Thymus (tissue), 11 donors: ENCODE results near the gene TMEM184A. TPM values are rescaled to one million over a fixed set of nuclear protein-coding genes. Genes with fewer than 3 reads are reported as not detected.
A peak's percentile ranks its signal among the peaks of the same experiment; 100 is the strongest.

Source experiments
- DNase-seq, 9 donors: peaks; one replicate each; pipeline ENCODE4 v3.0.0-alpha.2; 2013; ENCODE audit warnings: low spot score in 9 of 9, low read depth in 6 of 9, missing footprints in 1 of 9
- H3K27ac ChIP-seq, 2 donors: one replicate each; pipeline ENCODE4 v1.5.1; 2013; ENCODE audit warnings: control low read depth in 1 of 2, low read depth in 1 of 2, low read length in 1 of 2, mild to moderate bottlenecking in 1 of 2, moderate library complexity in 1 of 2
- H3K27me3 ChIP-seq, 2 donors: one replicate each; pipeline ENCODE4 v1.5.1; 2013; ENCODE audit warnings: low read length in 1 of 2; ENCODE audit not compliant: control insufficient read depth in 2 of 2, insufficient read depth in 1 of 2
- H3K36me3 ChIP-seq, 2 donors: one replicate each; pipeline ENCODE4 v1.5.1; 2013; ENCODE audit warnings: low read length in 1 of 2, mild to moderate bottlenecking in 1 of 2, moderate library complexity in 1 of 2; ENCODE audit not compliant: control insufficient read depth in 2 of 2, insufficient read depth in 2 of 2
- H3K4me1 ChIP-seq, 2 donors: one replicate each; pipeline ENCODE4 v1.5.1; 2013; ENCODE audit warnings: low read length in 2 of 2; ENCODE audit not compliant: control insufficient read depth in 2 of 2, insufficient read depth in 2 of 2
- H3K4me3 ChIP-seq, 2 donors: one replicate each; pipeline ENCODE4 v1.5.1; 2013; ENCODE audit warnings: low read length in 2 of 2, control low read depth in 1 of 2, mild to moderate bottlenecking in 1 of 2
- H3K9me3 ChIP-seq, 2 donors: one replicate each; pipeline ENCODE4 v1.5.1; 2013; ENCODE audit warnings: low read length in 1 of 2, mild to moderate bottlenecking in 1 of 2; ENCODE audit not compliant: control insufficient read depth in 2 of 2, insufficient read depth in 1 of 2
- WGBS: extraction: QIAGEN DNeasy Blood & Tissue Kit; methylation state at CpG from one replicate; pipeline ENCODE4 v1.1.7; 2013; 5-methylcytosine and 5-hydroxymethylcytosine counted together
- polyA plus RNA-seq: library from polyadenylated mRNA; stranded (reverse); fragments of 200-250 nt; gene quantifications from one replicate; pipeline ENCODE4 v1.2.3, GENCODE V29; 2013
- total RNA-seq: library from RNA; stranded (reverse); fragments of 120-200 nt; gene quantifications from one replicate; pipeline ENCODE4 v1.2.4, GENCODE V29; 2013
- donor health status: healthy.

Gene TMEM184A
- total and polyA plus RNA-seq, 2 donors = 0.47 to 5.6 TPM

DNA sequence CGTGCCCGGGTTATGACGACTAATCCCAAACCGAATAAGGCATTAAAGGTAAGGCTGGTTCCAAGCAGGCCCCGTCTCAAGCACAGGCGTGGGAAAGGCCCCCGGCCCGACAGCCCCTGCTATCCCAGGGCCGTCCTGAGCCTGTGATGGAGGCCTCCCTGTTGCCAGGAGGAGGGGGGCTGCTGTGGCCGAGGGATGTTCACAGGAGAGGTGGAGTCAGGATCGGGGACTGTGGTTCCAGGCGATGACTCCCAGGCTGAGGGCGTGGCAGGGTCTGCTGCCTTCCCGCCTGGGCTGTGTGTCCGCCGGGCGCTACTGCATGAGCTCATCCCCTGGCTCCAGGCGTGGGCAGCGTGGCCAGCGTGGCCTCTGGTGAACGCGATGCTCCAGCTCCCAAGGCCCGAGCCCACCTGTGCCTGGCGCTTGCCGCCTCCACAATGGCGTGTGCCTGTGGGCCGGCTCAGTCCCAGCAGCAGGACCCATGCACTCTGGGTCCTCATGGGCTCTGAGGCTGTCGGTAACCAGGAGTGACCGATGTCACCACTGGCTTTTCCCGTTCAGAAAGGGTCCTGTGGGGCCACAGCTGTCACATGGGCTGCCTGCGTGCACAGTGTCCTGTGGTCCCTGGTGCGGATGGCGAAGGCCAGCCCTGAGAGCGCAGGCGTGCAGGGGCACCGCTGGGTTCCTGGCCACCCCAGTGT, 16.7 kb downstream of the TMEM184A start:
- peaks cover 0 to 3% of the 10 kb centered on the region in 2 donors for H3K9me3 ChIP-seq
- H3K4me3 ChIP-seq = no peak overlapping the region
- no peak for DNase-seq
- no peak overlapping the region for H3K27ac ChIP-seq
- H3K27me3 ChIP-seq = peaks cover 0 to 6% of the 10 kb centered on the region in 2 donors
- H3K4me1 ChIP-seq = peaks cover 6 to 38% of the 10 kb centered on the region in 2 donors
- peaks cover 97 to 100% of the 10 kb centered on the region in 2 donors for H3K36me3 ChIP-seq
- 95% methylated on average over 36 of the region's 36 CpGs for WGBS

DNA sequence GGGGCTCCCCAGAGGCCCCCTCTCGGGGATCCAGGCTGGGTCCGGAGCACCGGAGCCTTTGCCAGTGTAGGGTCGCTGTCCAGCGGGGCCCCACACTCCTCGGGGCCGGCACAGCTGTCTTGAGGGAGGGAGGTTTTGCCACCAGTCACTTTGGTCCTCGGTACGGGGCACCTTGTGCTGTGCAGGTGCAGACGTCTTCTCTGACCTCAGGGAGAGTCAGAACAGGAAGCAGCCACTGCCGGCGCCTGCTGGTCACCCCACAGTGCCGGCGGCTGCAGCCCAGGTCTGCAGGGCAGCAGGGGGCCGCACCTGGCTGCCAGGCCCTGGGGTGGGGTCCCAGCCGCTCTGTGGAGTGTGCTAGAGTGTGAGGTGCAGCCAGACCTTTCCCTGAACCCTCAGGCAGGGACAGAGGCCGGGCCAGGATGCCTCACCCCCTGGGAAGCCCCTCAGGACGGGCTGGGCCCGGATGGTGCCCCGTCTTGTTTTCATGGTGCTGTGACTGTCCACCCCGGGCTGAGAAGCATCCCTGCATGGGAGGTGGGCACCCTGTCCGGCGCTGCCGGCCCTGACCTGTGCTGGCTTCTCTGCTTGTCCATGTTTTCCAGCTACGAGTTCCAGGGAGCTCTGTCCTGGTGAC, 17.3 kb downstream of the TMEM184A start:
- peaks cover 0 to 3% of the 10 kb centered on the region in 2 donors for H3K9me3 ChIP-seq
- no peak overlapping the region for H3K4me3 ChIP-seq
- peaks cover 0 to 8% of the 10 kb centered on the region in 2 donors for H3K27me3 ChIP-seq
- 87% methylated on average over 25 of the region's 25 CpGs for WGBS
- DNase-seq = no peak
- H3K27ac ChIP-seq = no peak overlapping the region
- H3K36me3 ChIP-seq = peaks cover 97 to 100% of the 10 kb centered on the region in 2 donors
- H3K4me1 ChIP-seq = peaks cover 12 to 45% of the 10 kb centered on the region in 2 donors

DNA sequence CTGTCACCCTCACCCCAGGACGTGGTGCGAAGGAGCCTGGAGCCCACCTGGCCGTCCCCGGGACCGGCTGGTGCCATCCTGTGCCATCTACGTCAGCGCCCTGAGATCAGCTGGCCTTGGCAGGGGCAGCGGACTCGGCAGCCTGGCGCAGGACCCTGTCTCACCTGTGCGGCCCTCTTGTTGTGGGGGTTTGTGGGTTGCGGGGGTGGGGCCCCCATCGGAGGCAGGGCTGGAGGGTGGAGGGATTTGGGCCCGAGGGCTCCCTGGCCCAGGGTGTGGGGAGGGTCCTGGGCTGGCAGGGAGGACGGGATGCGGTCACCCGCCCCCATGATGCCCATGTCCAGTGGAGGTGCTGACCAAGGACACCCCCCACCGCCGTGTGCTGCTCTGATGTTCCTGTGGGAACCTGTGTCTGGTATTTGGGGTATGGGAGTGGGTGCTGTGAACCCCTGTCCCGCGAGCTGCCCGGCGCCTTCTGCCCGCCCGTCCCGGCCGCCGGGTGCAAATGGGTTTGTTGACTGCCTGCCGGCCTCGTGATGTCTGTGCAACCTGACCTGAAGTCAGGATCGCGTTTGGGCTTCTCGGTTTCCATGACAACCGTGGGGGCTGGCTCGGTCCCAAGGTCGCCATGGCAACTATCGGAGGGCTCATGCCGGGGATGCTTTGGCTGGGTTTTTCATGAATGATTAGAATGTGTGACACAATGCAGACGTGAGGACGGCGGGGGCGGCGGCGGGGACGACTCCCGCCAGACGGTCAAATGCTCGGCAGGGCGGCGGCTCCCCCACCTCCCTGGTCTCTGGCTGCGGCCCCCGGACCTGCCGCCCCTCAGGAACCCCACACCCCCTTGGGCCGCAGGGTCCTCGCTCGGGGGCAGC, 18.2 kb downstream of the TMEM184A start:
- 91% methylated on average over 56 of the region's 56 CpGs for WGBS
- Histone ChIP-seq H3K4me1 (peaks cover 17 to 54% of the 10 kb centered on the region in 2 donors), H3K27me3 (peaks cover 0 to 8% of the 10 kb centered on the region in 2 donors), H3K27ac (peak overlapping the region; percentile 24 to 74), H3K4me3 (no peak overlapping the region), H3K36me3 (peaks cover 99% of the 10 kb centered on the region in 2 donors), H3K9me3 (peaks cover 0 to 10% of the 10 kb centered on the region in 2 donors)
- DNase-seq = no peak

DNA sequence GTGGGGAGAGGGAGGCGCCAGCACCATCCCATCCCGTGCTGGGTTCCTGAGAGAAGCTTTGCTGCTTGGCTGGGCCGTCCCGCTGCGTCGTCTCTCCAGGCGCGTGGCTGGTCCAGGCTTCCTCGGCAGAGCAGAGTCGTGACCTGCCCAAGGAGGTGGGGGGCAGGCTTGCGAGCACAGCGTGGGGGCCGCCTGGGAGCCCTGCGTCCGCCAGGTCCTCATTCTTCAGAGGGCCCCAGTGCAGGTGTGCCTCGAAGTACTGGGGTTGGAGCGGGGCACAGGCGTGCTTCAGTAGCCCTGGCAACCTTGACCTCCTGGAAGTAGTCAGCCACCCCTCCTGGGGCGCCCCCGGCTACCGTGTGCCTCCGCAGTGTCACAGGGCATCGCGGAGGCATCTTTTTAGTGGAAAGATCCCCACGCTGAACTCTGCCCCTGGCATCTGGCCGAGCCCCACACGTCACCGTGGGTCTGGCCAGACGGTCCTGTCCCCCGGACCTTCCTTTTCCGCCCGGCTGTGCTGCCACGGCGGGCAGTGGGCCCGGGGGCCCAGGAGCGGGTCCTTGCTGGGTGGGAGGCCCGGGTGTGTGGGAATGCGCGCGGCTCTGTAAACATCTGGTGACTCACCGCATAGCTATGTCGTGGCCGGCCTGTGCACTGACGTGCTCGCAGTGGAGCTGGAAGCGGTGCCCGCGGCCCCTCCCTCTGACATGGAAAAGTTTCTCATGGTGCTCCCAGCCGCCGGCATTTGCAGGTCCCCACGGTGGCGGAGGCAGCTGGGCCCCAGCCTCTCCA, 19.1 kb downstream of the TMEM184A start:
- H3K4me3 ChIP-seq = no peak overlapping the region
- peaks cover 0 to 10% of the 10 kb centered on the region in 2 donors for H3K9me3 ChIP-seq
- H3K4me1 ChIP-seq = peaks cover 17 to 60% of the 10 kb centered on the region in 2 donors
- 89% methylated on average over 52 of the region's 52 CpGs for WGBS
- H3K36me3 ChIP-seq = peaks cover 91 to 92% of the 10 kb centered on the region in 2 donors
- H3K27ac ChIP-seq = peak overlapping the region; percentile 47 to 74
- peaks cover 0 to 8% of the 10 kb centered on the region in 2 donors for H3K27me3 ChIP-seq
- no peak for DNase-seq

DNA sequence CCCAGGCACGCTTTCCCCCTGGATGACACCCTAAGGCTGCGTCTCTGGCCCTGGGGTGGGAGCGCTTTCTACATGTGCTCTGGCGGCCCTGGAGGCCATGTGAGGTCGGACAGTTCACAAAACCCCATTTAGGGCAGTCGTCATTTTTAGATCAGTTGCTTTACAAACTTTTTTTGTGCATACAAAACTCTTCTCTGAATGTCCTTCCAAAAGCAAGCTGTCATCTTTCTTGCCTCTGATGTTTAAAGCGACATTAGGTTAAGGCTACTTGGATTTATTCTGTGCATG, 19.6 kb downstream of the TMEM184A start:
- Histone ChIP-seq H3K27me3 (peaks cover 0 to 8% of the 10 kb centered on the region in 2 donors), H3K4me1 (peaks cover 17 to 64% of the 10 kb centered on the region in 2 donors), H3K9me3 (peaks cover 0 to 10% of the 10 kb centered on the region in 2 donors), H3K27ac (peak overlapping the region in 1 of 2 donors; percentile 47), H3K36me3 (peaks cover 85 to 87% of the 10 kb centered on the region in 2 donors), H3K4me3 (no peak overlapping the region)
- 88% methylated on average over 7 of the region's 7 CpGs for WGBS
- no peak for DNase-seq

DNA sequence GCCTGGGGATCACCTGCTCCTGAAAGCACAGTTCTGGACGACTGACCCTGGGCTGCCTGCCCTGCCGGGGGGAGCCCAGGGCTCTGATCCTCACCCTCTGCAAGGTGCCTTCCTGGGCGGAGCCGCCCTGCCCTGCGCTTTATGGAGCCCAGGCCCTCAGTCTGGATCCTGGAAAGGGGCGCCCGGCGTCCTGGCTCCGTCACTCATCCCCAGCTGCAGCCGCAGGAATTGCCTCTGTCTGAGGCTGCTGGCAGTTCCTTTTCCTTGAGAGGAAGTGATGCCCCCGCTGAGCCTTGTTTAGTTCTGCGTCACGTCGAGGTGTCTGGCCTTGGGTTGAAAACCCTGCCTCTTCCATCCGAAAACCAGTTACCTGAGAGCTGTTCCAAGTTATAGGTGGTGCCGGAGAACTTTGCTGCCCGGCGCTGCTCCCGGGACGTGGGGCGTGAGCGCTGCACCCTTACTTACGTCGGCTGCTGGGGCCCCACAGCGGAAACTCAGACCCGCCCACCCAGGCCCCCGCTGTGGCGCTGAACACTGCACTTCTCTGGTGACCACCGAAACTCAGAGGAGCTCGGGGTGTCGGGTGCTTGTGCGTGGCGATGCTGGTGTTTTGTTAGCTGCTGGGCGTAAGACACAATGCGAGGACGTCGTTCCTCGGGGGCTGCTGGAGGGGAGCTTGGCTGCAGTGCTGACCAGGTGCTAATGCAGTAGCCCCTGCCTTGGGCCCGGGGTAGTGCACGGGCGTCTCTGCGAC, 20.1 kb downstream of the TMEM184A start:
- 93% methylated on average over 42 of the region's 42 CpGs for WGBS
- Histone ChIP-seq H3K4me1 (peaks cover 17 to 64% of the 10 kb centered on the region in 2 donors), H3K9me3 (peaks cover 0 to 10% of the 10 kb centered on the region in 2 donors), H3K4me3 (no peak overlapping the region), H3K27ac (no peak overlapping the region), H3K36me3 (peaks cover 80 to 82% of the 10 kb centered on the region in 2 donors), H3K27me3 (peaks cover 0 to 8% of the 10 kb centered on the region in 2 donors)
- no peak for DNase-seq

DNA sequence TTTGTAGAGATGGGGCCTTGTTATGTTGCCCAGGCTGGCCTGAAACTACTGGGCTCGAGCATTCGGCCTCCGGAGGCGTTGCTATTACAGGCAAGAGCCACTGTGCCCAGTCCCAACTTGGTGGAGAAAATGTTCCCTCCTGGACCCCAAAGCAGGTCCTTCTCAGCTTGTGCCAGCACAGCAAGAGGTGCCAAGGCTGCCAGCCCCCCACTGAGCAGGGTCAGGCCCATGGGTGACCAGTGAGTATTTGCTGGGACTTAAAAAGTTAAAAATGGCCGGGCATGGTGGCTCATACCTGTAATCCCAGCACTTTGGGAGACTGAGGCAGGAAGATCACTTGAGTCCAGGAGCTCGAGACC, 20.9 kb downstream of the TMEM184A start:
- H3K36me3 ChIP-seq = peaks cover 72 to 75% of the 10 kb centered on the region in 2 donors
- H3K4me1 ChIP-seq = peaks cover 20 to 68% of the 10 kb centered on the region in 2 donors
- no peak for DNase-seq
- H3K4me3 ChIP-seq = no peak overlapping the region
- no peak overlapping the region for H3K27ac ChIP-seq
- H3K9me3 ChIP-seq = peaks cover 0 to 10% of the 10 kb centered on the region in 2 donors
- WGBS = 67% methylated on average over 6 of the region's 6 CpGs
- peaks cover 0 to 8% of the 10 kb centered on the region in 2 donors for H3K27me3 ChIP-seq
